Frontal cortex (tissue), 4 donors: ENCODE data around the gene JOSD2. TPM values are rescaled to one million over a fixed set of nuclear protein-coding genes. Genes with fewer than 3 reads are reported as not detected.
"Not testable (repeated sequence)": the region's sequence is repeated elsewhere in the genome, so short reads cannot be mapped to it uniquely, and the experiment has no call there.

Source experiments
- DNase-seq, 2 donors: peaks; one replicate each; pipeline ENCODE4 v3.0.0; 2012; ENCODE audit warnings: low spot score in 2 of 2
- FAIRE-seq: peaks from 2 replicates; lab custom pipeline; 2012; peaks lifted over from hg19 to GRCh38; lab: Jason Lieb, UNC
- total RNA-seq: library from RNA; depleted of rRNA; stranded (reverse); fragments of >200 nt; gene quantifications from one replicate; pipeline ENCODE4 v1.2.3, GENCODE V29; 2014
- donor health status: control.
- donor health status: control.
- donor health status: control.

The JOSD2 gene
- total RNA-seq, 1 donor from 2014 or later: 6.9 TPM

- no peak for FAIRE-seq
- DNase-seq: no peak
These were observed 29.4 kb downstream of the JOSD2 start for GRCh38 chr19:50481351-50482149.

DNA sequence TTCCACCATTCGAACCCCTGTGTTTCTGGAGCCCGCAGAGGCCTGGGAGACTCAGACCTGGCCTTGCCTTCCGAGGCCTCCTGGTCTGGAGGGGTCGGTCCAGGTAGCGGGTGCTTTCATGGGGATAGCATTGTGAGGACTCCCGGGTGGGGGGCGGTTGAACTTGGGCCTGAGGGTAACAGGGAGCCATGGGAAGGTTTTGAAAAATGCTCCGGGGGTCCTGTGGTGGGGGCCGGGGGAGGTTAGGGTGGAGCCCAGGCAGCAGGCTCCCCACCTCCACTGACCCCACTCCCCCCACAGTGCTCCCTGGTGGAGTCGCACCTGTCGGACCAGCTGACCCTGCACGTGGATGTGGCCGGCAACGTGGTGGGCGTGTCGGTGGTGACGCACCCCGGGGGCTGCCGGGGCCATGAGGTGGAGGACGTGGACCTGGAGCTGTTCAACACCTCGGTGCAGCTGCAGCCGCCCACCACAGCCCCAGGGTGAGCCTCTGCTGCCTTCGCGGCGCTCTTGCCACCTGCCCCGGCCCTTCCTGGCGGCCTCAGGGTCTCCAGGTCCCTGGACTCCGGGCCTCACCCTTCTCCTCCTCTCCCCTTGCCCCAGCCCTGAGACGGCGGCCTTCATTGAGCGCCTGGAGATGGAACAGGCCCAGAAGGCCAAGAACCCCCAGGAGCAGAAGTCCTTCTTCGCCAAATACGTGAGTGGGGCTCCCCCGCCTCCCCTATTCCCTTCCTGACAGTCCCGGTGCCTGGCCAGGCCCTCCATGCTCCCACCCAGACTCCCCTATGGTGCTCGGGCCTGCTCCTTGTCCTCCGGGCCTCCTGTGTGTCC lies 30.5 kb downstream of the JOSD2 start:
- no peak for FAIRE-seq
- no peak for DNase-seq

- DNase-seq (no peak), FAIRE-seq (no peak)
These were observed 31.2 kb downstream of the JOSD2 start for GRCh38 chr19:50479761-50480251.

DNA sequence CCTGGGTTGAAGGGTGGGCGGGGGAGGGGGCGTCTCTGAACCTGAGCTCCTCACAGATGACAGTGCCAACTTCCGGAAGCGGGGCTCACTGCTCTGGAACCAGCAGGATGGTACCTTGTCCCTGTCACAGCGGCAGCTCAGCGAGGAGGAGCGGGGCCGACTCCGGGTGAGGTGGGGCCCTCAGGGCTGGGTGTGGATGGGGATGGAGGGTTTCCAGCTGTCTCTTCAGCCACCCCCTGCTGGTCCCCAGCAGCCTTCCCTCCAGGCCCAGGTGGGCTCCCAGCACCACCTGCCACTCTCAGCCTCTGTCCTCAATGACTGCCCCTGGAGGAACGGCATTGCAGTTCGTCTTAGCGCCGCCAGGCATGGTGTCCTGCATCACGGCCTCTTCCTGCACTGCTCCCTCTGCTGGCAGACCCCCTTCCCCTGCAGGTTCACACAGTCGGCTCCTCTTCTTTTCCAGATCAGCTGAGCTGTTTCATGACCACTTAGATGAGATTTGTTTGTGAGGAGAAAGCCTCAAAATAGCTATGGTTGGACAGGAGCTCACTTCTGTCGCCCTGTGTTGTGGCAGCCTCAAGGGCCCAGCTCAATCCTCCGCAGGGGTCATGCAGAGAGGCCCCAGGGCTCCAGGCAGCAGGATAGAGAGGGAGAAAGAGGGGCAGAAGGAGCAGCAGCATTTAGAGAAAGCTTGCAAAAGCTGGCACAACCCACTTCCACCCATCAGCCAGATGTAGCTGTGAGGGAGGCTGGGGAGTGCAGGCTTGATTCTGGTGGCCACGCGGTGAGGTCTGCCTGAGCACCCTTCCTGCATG lies 31.9 kb downstream of the JOSD2 start:
- DNase-seq: no peak
- no peak for FAIRE-seq

DNA sequence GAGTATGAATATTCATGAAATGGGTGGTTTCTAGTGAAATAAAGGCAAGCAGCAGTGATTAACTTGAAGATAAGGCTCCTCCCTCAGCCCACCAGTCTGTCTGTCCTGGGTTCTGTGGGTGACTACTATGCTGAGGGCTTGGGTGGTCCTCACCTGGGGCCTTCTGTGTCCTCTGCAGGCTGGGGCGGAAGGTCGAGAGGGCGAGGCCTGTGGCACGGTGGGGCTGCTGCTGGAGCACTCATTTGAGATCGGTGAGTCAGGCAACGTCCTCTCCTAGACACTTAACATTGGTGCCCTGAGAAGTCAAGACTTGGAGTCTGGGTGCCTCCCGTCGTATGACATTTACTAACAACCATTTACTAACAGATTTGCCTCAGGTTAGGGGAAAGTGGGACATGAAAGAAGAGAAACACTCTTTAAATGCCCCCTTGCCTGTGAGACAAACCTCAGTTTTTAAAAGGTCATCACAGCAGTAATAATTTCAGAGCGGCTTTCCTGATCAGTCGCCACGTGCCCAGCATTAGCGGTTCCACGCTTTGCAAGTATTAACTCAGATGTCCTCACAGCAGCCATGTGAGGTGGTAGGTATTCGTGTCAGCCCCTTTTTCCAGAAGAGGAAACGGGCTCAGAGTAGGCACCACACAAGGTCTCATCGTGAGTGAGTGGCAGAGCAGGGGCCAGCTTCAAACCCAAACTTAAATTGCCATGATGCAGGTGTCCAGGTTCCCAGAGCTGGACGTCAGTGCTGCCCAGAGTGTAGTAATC lies 33.1 kb downstream of the JOSD2 start:
- DNase-seq (no peak), FAIRE-seq (no peak)

DNA sequence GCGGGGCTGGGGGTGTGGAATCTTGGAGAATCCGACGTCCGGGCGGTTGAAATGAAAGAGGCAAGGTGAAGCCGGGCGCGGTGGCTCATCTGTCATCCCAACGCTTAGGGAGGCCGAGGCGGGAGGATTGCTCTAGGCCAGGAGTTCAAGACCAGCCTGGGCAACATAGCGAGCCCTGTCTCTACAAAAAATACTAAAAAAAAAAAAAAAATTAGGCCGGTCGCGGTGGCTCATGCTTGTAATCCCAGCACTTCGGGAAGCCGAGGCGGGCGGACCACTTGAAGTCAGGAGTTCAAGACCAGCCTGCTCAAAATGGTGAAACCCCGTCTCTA lies 34.1 kb downstream of the JOSD2 start:
- no peak for FAIRE-seq
- no peak for DNase-seq

DNA sequence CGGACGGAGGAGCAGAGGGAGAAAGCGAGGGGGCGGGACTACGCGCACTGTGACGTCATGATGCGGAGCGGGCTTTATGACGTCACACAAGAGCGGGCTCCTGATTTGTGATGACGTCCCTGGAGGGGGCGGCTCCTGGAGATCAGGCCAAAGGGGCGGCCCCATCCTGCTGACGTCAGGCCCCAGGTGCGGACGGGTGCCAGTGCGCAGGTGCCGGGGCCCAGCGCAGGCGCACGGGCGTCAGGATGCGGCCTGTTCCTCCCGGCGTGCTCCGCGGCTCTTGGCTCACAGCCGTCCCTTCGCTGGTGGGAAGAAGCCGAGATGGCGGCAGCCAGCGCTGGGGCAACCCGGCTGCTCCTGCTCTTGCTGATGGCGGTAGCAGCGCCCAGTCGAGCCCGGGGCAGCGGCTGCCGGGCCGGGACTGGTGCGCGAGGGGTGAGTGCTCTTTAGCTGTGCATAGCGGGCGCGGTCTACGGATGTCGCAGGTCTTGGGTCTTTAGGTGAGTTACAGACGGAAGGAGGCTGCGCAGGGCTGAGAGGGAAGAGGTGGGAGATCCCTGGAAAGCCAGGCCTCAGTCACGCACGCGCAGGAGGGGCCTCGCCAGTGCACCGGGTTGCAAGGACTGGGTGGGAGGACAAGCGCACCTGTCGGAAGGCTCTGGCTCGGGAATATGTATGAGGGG lies 34.6 kb downstream of the JOSD2 start, which contains the start of the genes EMC10 and GARIN5A:
TSS of gene EMC10 (plus strand) at position 284 of the 683 bp plus-strand sequence. CDS start at position 322, 38 bp downstream.
TSS of gene GARIN5A (minus strand) at position 625 of the 683 bp plus-strand sequence. CDS start at position 165, 460 bp downstream.
- FAIRE-seq (no peak), DNase-seq (peak; percentile 96 to 100)

GRCh38 chr19:50475736-50476223 lies 35.2 kb downstream of the JOSD2 start:
- FAIRE-seq (no peak), DNase-seq (no peak)

- DNase-seq (no peak), FAIRE-seq (no peak)
These were observed 35.9 kb downstream of the JOSD2 start for GRCh38 chr19:50475101-50475568.

DNA sequence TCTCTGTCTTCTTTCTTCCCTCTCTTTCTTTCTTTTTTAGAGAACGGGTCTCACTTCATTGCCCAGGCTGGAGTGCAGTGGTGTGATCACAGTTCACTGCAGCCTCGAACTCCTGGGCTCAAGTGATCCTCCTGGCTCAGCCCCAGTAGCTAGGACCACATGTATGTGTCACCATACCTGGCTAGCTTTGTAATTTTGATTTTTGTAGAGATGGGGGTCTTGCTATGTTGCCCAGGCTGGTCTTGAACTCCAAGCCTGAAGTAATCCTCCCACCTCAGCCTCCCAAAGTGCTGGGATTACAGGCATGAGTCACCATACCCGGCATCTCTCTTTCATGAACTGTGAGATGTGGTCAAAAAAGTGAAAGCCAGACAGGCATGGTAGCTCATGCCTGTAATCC lies 37.7 kb downstream of the JOSD2 start:
- not testable (repeated sequence) for DNase-seq, FAIRE-seq

DNA sequence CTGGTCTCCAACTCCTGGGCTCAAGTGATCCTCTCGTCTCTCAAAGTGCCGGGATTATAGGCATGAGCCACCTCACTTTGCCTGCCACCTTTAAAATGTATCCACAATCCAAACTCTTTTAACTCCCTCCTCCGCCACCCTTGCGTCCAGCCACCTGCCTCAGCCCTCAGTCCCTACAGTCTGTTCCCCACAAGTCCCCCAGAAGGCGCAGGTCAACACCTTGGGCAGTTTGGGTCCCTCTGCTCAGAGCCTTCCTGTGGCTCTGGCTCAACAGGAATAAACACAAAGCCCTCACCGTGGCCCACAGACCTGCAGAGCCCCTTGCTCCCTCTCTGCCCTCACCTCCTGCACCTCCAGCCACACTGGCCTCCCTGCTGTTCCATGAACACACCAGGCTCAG lies 42.2 kb downstream of the JOSD2 start:
- DNase-seq (no peak), FAIRE-seq (no peak)

- DNase-seq: no peak
- FAIRE-seq: no peak
These were observed 43.4 kb downstream of the JOSD2 start for GRCh38 chr19:50467566-50467965.

DNA sequence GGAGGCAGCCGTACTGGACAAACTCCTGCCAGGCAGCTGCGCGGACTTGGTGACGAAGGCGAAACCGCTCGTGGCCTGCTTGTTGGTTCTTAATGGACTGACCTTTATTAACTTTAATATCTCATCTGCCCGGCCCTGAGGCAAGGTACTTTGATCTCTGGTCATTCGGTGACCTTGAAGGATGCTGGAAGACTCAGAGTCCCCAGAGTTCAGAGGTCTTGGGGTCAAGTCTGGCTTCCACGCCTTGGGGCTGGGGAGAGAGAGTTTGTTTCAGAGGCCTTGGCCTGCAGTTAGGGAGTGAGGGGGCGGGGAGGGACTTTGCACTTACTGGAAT lies 44.3 kb downstream of the JOSD2 start:
- FAIRE-seq (no peak), DNase-seq (no peak)

GRCh38 chr19:50465986-50466705 lies 44.8 kb downstream of the JOSD2 start:
- FAIRE-seq (no peak), DNase-seq (no peak)

DNA sequence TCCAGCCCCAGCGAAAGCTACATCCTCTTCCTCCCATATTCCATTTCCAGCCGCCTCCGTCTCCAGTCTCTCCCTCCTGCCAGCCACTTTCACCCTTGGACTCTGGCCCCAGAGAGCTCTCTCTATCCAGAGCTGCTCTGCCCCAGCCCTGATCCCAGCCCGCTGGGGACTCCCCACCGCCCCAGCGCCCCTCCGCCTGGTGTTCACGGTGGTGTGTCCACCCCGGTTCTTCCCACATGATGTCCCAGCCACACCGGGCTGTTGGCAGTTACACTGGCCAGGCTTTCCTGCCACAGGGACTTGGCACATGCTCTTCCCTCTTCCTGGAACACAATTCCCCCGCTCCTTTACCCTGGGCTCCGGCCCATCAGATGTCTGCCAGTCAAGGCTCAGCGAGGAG lies 46.0 kb downstream of the JOSD2 start:
- DNase-seq (no peak), FAIRE-seq (no peak)

- DNase-seq: no peak
- FAIRE-seq: no peak
These were observed 46.6 kb downstream of the JOSD2 start for GRCh38 chr19:50464348-50464747.

DNA sequence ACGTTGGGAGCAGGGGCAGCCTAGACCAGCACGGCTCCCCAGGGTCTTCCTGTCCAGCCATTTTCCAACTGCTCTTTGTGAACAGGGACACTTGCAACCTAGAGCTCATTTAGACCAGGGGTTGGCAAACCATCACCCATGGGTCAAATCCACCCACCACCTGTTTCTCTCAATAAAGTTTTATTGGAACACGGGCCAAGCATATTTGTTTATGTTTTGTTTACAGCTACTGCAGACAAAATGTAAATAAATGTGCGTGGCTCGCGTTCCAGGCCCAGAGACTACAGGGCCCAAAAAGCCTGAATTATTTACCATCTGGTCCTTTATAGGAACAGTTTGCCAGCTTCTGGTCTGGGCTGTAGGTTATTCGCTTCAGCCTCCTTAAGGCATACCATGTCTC lies 48.0 kb downstream of the JOSD2 start:
- DNase-seq (no peak), FAIRE-seq (no peak)
